Measurements from ENCODE around the gene PUM1. TPM values are rescaled to one million over a fixed set of nuclear protein-coding genes. Genes with fewer than 3 reads are reported as not detected.

The PUM1 gene
- total RNA-seq, 1 donor from 2014 or later: 185 TPM

DNA sequence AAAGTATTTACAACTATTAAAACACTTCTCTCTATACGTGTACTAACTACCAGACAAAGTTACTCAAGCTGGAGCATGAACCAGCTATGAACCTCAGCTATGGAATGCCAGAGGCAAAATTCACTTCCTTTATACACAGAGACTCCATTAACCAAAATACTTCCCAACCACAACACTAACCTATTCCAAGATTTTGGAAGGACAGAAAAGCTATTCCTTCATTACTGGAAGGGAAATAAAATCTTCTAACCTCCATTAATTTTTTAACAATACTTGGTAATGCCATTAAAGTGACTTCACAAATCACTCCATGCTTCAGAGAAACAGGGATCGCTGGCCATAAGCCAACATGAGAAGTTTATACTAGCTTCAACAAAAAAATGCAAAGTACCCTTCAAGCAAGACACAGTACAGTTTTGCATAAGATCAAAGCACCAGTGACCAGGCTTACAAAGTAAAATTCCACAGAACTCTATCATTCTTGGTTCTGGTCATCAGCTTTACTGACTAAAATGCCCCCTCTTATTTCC is 58.0 kb downstream of the PUM1 start:
- peaks cover 49% of the 10 kb centered on the region for H3K4me1 Mint-ChIP-seq (ENCODE audit: unreplicated experiment)
- H3K27me3 Mint-ChIP-seq: no peaks in the 10 kb centered on the region
- no peak for DNase-seq (ENCODE audit: extremely low spot score, unreplicated experiment)
- peak overlapping the region; percentile 48 for H3K4me3 Mint-ChIP-seq
- peak overlapping the region; percentile 87 for H3K27ac Mint-ChIP-seq
- H3K36me3 Mint-ChIP-seq: peaks cover 34% of the 10 kb centered on the region
- TF ChIP-seq, protein P1, sequence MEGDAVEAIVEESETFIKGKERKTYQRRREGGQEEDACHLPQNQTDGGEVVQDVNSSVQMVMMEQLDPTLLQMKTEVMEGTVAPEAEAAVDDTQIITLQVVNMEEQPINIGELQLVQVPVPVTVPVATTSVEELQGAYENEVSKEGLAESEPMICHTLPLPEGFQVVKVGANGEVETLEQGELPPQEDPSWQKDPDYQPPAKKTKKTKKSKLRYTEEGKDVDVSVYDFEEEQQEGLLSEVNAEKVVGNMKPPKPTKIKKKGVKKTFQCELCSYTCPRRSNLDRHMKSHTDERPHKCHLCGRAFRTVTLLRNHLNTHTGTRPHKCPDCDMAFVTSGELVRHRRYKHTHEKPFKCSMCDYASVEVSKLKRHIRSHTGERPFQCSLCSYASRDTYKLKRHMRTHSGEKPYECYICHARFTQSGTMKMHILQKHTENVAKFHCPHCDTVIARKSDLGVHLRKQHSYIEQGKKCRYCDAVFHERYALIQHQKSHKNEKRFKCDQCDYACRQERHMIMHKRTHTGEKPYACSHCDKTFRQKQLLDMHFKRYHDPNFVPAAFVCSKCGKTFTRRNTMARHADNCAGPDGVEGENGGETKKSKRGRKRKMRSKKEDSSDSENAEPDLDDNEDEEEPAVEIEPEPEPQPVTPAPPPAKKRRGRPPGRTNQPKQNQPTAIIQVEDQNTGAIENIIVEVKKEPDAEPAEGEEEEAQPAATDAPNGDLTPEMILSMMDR (conservative IDR thresholded peaks at IDR 0.05): no peak
- H3K9me3 Mint-ChIP-seq: no peaks in the 10 kb centered on the region

DNA sequence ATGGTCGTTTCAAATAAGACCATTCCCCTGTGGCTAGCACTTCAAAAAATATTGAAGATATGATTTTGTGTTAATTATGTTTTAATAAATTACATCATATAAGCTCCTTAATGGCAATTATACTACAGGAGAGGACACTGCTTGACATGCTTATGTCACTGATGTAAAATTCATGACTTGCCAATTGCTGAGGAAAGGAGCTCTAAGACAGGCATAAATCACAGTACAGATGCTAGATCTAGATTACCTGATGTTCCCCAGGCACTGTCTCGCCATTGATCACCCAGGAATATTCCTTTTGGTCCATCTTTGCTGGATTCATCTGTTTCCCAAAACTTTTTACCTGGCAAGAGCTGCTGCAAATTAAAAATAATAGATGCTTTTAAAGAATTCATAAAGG is 58.8 kb downstream of the PUM1 start:
- H3K36me3 Mint-ChIP-seq: peaks cover 34% of the 10 kb centered on the region
- no peak overlapping the region for H3K4me3 Mint-ChIP-seq
- H3K27ac Mint-ChIP-seq: peak overlapping the region; percentile 87
- DNase-seq (ENCODE audit: extremely low spot score, unreplicated experiment): no peak
- peaks cover 49% of the 10 kb centered on the region for H3K4me1 Mint-ChIP-seq (ENCODE audit: unreplicated experiment)
- no peaks in the 10 kb centered on the region for H3K27me3 Mint-ChIP-seq
- TF ChIP-seq, protein P1 (conservative IDR thresholded peaks at IDR 0.05): no peak
- no peaks in the 10 kb centered on the region for H3K9me3 Mint-ChIP-seq

DNA sequence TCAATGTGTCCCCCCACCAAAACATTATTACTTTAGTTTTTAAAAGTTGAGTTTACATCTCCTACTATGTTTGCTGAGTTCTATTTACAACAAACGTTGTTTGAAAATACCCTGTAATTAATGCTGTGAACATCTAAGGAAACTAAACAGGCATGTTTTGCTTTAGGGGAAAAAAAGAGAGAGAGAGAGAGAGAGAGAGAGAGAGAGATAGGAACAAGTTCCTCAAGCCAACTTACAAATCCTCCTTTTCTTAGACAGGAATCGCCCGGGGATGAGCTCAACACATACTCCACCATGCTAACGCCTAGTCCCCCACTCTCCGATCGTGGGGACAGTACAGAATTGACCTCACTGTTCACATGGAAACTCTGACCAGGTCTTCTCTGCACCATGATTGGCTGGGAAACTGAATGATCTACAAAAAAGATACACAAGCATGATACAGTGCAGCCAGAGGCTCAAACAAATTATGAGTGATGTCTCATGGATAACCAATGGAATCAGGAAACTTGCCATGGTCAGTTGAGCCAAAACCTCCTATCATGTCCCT is 59.8 kb downstream of the PUM1 start:
- Mint-ChIP-seq H3K27ac (peak overlapping the region; percentile 61), H3K36me3 (peaks cover 34% of the 10 kb centered on the region), H3K27me3 (no peaks in the 10 kb centered on the region), H3K4me3 (peak overlapping the region; percentile 56), H3K9me3 (no peaks in the 10 kb centered on the region), H3K4me1 (ENCODE audit: unreplicated experiment) (peaks cover 54% of the 10 kb centered on the region)
- TF ChIP-seq, protein P1 (conservative IDR thresholded peaks at IDR 0.05): no peak
- no peak for DNase-seq (ENCODE audit: extremely low spot score, unreplicated experiment)

DNA sequence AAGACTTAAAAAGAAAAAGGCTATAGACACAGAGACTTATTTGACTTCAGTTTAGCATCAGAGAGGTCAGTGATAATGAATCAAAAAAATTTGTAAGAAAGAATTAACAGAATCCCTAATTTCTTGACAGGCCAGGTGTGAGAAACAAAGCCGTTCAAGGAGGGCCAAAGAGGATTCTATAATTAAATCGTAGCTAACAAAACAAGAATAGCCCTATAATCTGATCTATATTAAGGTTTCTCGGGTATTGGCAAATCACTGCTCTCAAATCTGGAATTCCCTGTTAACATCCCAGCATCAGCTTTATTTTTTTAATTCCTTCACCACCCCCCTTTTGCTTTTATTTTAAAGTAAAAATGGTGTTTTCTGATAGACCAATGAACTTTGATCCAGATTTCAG is 60.3 kb downstream of the PUM1 start:
- DNase-seq (ENCODE audit: extremely low spot score, unreplicated experiment): no peak
- no peaks in the 10 kb centered on the region for H3K27me3 Mint-ChIP-seq
- TF ChIP-seq, protein P1 (conservative IDR thresholded peaks at IDR 0.05): no peak
- H3K4me3 Mint-ChIP-seq: no peak overlapping the region
- peaks cover 35% of the 10 kb centered on the region for H3K36me3 Mint-ChIP-seq
- H3K27ac Mint-ChIP-seq: peak overlapping the region; percentile 61
- peaks cover 49% of the 10 kb centered on the region for H3K4me1 Mint-ChIP-seq (ENCODE audit: unreplicated experiment)
- no peaks in the 10 kb centered on the region for H3K9me3 Mint-ChIP-seq

DNA sequence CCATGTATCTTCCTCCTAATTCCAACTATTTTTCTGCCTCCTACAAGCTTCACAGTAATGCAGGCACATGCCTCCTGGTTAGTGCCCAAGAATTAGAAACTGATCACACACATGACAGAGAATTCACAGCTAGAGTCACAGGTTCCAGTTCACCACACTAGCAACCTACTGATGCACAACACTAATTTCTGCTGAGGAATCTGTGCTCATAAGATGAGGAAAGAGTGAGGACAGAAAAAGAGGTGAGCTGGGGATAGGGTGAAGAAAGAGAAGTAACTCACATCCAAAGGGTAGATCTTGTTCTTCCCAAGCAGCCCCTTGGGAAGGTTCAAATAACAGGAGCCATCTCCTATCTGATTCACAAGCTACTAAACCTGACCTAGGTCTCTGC is 61.3 kb downstream of the PUM1 start:
- Mint-ChIP-seq H3K27me3 (no peaks in the 10 kb centered on the region), H3K4me1 (ENCODE audit: unreplicated experiment) (peaks cover 46% of the 10 kb centered on the region), H3K36me3 (peaks cover 38% of the 10 kb centered on the region), H3K4me3 (peak overlapping the region; percentile 48), H3K9me3 (no peaks in the 10 kb centered on the region), H3K27ac (peak overlapping the region; percentile 67)
- no peak for DNase-seq (ENCODE audit: extremely low spot score, unreplicated experiment)
- TF ChIP-seq, protein P1 (conservative IDR thresholded peaks at IDR 0.05): no peak
